ENCODE results near the gene EXO5. TPM values are rescaled to one million over a fixed set of nuclear protein-coding genes. Genes with fewer than 3 reads are reported as not detected.

Gene EXO5
- total RNA-seq, 4 donors from 2014 or later: 0.95 to 3.1 (median 1.7) TPM

GRCh38 chr1:40476924-40477677 lies 31.5 kb upstream of the EXO5 start, which contains the start of gene ZFP69:
TSS of gene ZFP69 (plus strand) at chr1:40477290. CDS start at chr1:40479362, 2,072 bp downstream.
- intact Hi-C loops (cut with DNase I; ENCODE audit: low total_unique reads) (no loop called here), in situ Hi-C loops (cut with MboI; ENCODE audit: low sequenced_read_pairs in 4 of 4) (no loop called here)
- peak; percentile 3 to 13 for DNase-seq
- Histone ChIP-seq H3K27me3 (peaks cover 0 to 18% (median 3%) of the 10 kb centered on the region in 3 donors), H3K4me3 (peak within 1 kb of the TSS; percentile 51 to 81 (median 64)), H3K9me3 (peaks cover 0 to 18% (median 0%) of the 10 kb centered on the region in 3 donors), H3K27ac (peak within 1 kb of the TSS in 2 of 4 donors; percentile 26 to 47), H3K4me1 (peaks cover 4 to 8% of the 10 kb centered on the region in 2 donors), H3K36me3 (no peaks in the 10 kb centered on the region)
- no peak for ATAC-seq
- TF ChIP-seq CTCF (IDR thresholded peaks at IDR 0.05 in 4 of 5, conservative IDR thresholded peaks at IDR 0.05 in 1 of 5) (no peak), POLR2A (IDR thresholded peaks at IDR 0.05) (no peak)

DNA sequence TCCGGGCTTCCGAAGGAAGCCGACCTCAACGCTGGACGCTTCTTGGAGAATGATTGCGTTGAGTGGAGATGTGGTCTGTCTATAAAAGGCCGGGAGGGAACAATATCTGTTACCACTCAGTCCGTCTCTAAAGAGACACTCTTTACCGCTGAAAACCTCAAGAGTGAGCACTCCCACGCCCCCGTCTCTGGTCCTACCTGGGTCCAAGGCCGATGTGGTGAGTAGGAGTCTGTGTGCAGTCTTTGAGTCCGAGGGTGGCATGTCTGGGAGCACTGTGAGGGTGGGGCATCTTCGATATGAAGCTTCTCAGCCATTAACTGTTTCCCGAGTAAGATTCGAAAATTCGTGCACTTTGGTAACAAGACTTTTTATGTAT lies 30.9 kb upstream of the EXO5 start:
- Histone ChIP-seq H3K27me3 (peaks cover 0 to 18% (median 3%) of the 10 kb centered on the region in 3 donors), H3K36me3 (no peaks in the 10 kb centered on the region), H3K4me1 (peaks cover 4 to 8% of the 10 kb centered on the region in 2 donors), H3K27ac (no peak overlapping the region), H3K4me3 (peak overlapping the region; percentile 51 to 81 (median 64)), H3K9me3 (peaks cover 0 to 18% (median 0%) of the 10 kb centered on the region in 3 donors)
- no peak for DNase-seq
- in situ Hi-C loops (cut with MboI; ENCODE audit: low sequenced_read_pairs in 4 of 4) (no loop called here), intact Hi-C loops (cut with DNase I; ENCODE audit: low total_unique reads) (no loop called here)
- TF ChIP-seq POLR2A (IDR thresholded peaks at IDR 0.05) (no peak), CTCF (IDR thresholded peaks at IDR 0.05 in 4 of 5, conservative IDR thresholded peaks at IDR 0.05 in 1 of 5) (no peak)
- no peak for ATAC-seq

DNA sequence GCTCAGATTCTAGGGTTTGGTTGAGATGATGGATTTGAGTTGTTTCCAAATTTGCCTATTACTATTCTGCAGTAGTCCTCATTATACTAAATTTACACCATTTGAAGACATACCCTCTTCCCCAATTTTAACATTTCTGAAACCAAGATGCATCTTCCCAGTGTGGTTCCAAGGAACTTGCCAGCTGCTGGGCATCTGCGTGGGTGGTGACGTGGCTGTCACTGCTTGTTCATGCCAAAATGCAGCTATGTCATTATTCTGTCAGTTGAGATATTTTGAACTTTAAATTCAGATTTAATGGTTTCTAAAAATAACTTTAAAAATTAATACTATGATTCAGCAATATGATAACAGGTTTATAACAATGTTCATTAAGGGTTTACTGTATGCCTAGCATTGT lies 30.3 kb upstream of the EXO5 start:
- no peak for TF ChIP-seq CTCF (IDR thresholded peaks at IDR 0.05 in 4 of 5, conservative IDR thresholded peaks at IDR 0.05 in 1 of 5)
- TF ChIP-seq POLR2A (IDR thresholded peaks at IDR 0.05): no peak
- intact Hi-C loops (cut with DNase I; ENCODE audit: low total_unique reads): no loop called here
- H3K4me3 ChIP-seq: peak overlapping the region in 2 of 4 donors; percentile 51 to 81
- peaks cover 0 to 18% (median 3%) of the 10 kb centered on the region in 3 donors for H3K27me3 ChIP-seq
- ATAC-seq (no peak), DNase-seq (no peak)
- H3K4me1 ChIP-seq: peaks cover 4 to 8% of the 10 kb centered on the region in 2 donors
- no peak overlapping the region for H3K27ac ChIP-seq
- in situ Hi-C loops (cut with MboI; ENCODE audit: low sequenced_read_pairs in 4 of 4): no loop called here
- H3K36me3 ChIP-seq: no peaks in the 10 kb centered on the region
- H3K9me3 ChIP-seq: peaks cover 0 to 14% (median 0%) of the 10 kb centered on the region in 3 donors

- in situ Hi-C loops (cut with MboI; ENCODE audit: low sequenced_read_pairs in 4 of 4): no loop called here
- no peak for DNase-seq
- Histone ChIP-seq H3K27me3 (peaks cover 0 to 18% (median 3%) of the 10 kb centered on the region in 3 donors), H3K4me3 (no peak overlapping the region), H3K36me3 (no peaks in the 10 kb centered on the region), H3K27ac (no peak overlapping the region), H3K4me1 (peaks cover 4 to 8% of the 10 kb centered on the region in 2 donors), H3K9me3 (peaks cover 0 to 12% (median 0%) of the 10 kb centered on the region in 3 donors)
- intact Hi-C loops (cut with DNase I; ENCODE audit: low total_unique reads): no loop called here
- TF ChIP-seq CTCF (IDR thresholded peaks at IDR 0.05 in 4 of 5, conservative IDR thresholded peaks at IDR 0.05 in 1 of 5) (no peak), POLR2A (IDR thresholded peaks at IDR 0.05) (no peak)
- no peak for ATAC-seq
Measured at GRCh38 chr1:40479156-40479555, 29.4 kb upstream of the EXO5 start.

Data from gastrocnemius medialis (tissue), 4 donors.